Activated CD4-positive, alpha-beta T cell treated with anti-CD3 and anti-CD28 coated beads, Interleukin-2, amount 10 ng/mL, durations not matched to agents 24 days and 14 days (primary cell): ENCODE data around the gene NIN. TPM values are rescaled to one million over a fixed set of nuclear protein-coding genes. Genes with fewer than 3 reads are reported as not detected.
"Not testable (repeated sequence)": the region's sequence is repeated elsewhere in the genome, so short reads cannot be mapped to it uniquely, and the experiment has no call there.

Experiments used
- DNase-seq: peaks from one replicate; pipeline ENCODE4 v3.0.0; 2022
- H3K27ac Mint-ChIP-seq: one replicate; pipeline ENCODE4 v1.8.0; 2022; ENCODE audit warnings: mild to moderate bottlenecking, mixed read lengths
- H3K27me3 Mint-ChIP-seq: one replicate; pipeline ENCODE4 v1.8.0; 2022; ENCODE audit warnings: mixed read lengths
- H3K36me3 Mint-ChIP-seq: one replicate; pipeline ENCODE4 v1.8.0; 2022; ENCODE audit warnings: low read depth, mild to moderate bottlenecking, mixed read lengths
- H3K4me1 Mint-ChIP-seq: one replicate; pipeline ENCODE4 v1.8.0; 2021; ENCODE audit warnings: mixed read lengths
- H3K4me3 Mint-ChIP-seq: one replicate; pipeline ENCODE4 v1.8.0; 2022; ENCODE audit warnings: mild to moderate bottlenecking, moderate library complexity, mixed read lengths
- H3K9me3 Mint-ChIP-seq: one replicate; pipeline ENCODE4 v1.8.0; 2021; ENCODE audit warnings: mixed read lengths
- intact Hi-C: fragments of 100-400 bp; cut with micrococcal nuclease; formaldehyde crosslinking; loops from one replicate; pipeline ENCODE4 v1.15.1; 2023
- total RNA-seq: library from RNA; stranded (reverse); gene quantifications from 2 replicates; pipeline ENCODE4 v1.2.3, GENCODE V29; 2022

NIN gene
- total RNA-seq, 1 donor from 2014 or later: 40.2 TPM

DNA sequence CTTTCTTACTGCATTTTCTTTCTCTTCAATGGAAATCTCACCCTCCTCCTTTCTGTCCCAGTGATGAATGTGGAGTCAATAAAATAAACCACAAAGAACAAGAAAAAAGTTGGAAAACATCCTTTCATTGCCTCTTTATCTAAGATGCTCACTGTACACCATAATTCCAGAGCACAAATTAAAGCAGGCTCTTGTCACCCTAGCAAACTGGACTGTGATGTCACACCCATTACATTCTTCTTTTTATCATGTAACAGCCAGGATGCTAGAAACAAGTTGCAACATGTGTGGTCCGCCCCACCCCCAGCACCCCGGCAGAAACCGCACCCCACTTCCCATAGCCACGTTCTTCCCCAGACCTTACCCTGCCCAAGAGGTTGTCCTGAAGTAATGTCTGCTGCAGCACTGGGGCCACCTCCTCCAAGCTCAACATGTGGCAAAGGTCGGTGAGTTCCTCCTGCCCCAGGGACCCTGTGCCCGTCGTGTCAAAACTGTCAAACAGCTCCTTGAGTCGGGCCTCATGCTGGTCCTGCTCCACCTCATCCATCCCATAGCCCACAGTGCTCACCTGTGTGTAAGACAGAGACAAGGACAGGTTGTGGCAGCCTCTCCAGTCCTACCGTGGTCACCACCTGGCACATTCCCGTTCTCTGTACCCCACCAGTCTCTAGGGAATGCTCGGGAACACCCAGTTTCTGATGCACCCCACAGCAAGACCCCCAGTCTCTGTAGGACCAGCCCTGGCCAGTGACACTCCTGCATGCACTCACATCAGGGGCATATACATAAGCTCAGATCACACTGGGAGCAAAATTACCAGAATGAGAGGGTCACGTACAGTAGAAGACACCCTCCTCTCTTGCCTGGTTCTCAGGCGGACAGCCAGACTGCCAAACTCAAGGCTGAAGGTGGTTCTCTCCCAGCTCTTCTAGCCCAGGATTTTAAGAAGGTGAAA lies 9.2 kb downstream of the NIN start:
- intact Hi-C loops: loop anchor here (1.0 to 10.0 kb wide), 5 partner anchors 8 to 1187 kb away; partner anchors contain the start of genes DNAAF2 and NIN
- H3K4me1 Mint-ChIP-seq: peaks cover 65% of the 10 kb centered on the region
- peak overlapping the region; percentile 87 for H3K27ac Mint-ChIP-seq
- peaks cover 29% of the 10 kb centered on the region for H3K36me3 Mint-ChIP-seq
- H3K9me3 Mint-ChIP-seq: no peaks in the 10 kb centered on the region
- DNase-seq: peak; percentile 90
- peak overlapping the region; percentile 77 for H3K4me3 Mint-ChIP-seq
- no peaks in the 10 kb centered on the region for H3K27me3 Mint-ChIP-seq

DNA sequence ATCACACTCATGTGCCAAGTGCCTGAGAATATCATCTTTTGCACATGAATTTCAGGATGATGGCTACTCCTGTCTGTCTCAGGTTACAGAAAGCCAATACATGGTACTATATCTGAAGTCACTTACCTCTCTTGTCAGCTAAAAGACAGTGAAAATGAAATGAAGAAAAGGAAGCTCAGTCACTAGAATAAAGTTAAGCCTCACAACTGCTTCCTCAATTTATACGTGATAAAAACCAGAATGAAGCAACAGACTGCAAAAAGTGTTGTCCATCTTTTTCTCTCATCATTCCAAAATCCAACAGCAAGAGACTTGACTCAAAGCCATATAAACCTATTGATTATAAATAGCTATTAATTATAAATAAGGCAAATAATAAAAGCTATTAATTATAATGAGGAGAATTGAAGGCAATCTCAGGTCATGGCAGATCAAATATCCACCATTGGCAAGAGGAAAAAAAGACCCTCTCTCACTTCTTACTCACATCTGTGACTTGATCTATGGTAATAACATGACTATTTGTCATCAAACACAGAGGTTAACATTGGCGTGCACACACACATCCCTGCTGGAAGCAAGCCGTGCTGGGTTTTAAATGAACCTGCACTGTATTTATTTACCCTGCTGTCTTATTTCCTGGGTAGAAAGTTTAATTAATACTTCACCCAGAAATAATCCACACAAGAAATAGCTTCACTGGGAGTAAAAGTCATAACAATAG lies 10.0 kb downstream of the NIN start:
- Mint-ChIP-seq H3K4me1 (peaks cover 69% of the 10 kb centered on the region), H3K27ac (no peak overlapping the region), H3K36me3 (peaks cover 33% of the 10 kb centered on the region), H3K27me3 (no peaks in the 10 kb centered on the region), H3K4me3 (peak overlapping the region; percentile 77), H3K9me3 (no peaks in the 10 kb centered on the region)
- DNase-seq: no peak
- intact Hi-C loops: loop anchor here (10.0 kb wide), 2 partner anchors 956 to 1186 kb away; partner anchors contain the start of gene DNAAF2

DNA sequence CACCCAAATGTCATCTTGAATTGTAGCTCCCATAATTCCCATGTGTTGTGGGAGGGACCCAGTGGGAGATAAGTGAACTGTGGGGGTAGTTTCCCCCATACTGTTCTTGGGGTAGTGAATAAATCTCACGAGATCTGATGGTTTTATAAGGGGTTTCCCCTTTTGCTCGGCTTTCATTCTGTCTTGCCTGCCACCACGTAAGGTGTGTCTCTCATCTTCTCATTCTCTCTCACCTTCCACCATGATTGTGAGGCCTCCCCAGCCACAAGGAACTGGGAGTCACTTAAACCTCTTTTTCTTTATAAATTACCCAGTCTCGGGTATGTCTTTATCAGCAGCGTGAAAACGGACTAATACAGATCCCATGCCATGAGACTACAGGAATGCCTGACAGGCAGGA lies 11.7 kb downstream of the NIN start:
- H3K27me3 Mint-ChIP-seq, DNase-seq, H3K9me3 Mint-ChIP-seq, intact Hi-C loops, H3K4me3 Mint-ChIP-seq, H3K27ac Mint-ChIP-seq: not testable (repeated sequence)
- Mint-ChIP-seq H3K4me1 (peaks cover 62% of the 10 kb centered on the region), H3K36me3 (peaks cover 39% of the 10 kb centered on the region)

DNA sequence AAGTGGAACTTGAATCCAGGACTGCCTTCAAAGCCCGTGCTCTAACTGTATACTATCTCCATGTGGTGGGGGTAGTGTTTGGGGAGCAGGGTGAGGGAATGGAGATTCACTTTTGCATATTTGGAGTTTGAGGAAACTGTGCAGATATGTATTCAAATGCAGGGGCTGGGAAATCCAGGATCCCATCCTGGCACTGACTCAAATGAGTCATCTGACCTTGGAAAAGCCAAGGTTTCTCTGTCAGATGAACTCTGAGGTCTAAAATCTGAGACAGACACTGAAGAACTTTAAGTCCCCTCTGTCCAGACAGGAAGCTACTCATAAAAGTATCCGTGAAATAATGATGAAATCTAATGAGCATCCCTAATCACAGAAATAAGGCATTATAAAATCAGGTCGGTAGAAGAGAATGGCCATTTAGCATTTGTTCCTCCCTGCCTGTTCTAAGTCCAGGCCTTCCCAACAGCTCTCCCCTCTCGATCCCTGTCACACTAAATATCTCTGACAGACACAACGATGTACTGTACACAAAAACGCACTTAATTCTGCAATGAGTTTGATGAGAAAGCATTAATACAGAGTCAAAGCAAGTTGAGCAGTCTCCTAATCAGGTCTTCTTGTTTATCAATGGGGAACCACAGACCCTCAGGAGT lies 14.4 kb downstream of the NIN start:
- intact Hi-C loops: no loop called here
- H3K27me3 Mint-ChIP-seq: no peaks in the 10 kb centered on the region

DNA sequence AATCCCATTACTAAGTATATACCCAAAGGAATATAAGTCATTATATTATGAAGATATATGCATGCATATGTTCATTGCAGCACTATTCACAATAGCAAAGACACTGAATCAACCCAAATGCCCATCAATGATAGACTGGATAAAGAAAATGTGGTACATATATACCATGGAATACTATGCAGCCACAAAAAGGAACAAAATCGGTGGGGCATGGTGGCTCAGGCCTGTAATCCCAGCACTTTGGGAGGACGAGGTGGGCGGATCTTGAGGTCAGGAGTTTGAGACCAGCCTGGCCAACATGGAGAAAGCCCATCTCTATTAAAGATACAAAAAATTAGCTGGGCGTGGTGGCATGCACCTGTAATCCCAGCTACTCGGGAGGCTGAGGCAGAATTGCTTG lies 15.4 kb downstream of the NIN start:
- H3K27ac Mint-ChIP-seq, intact Hi-C loops, H3K27me3 Mint-ChIP-seq, DNase-seq, H3K9me3 Mint-ChIP-seq, H3K4me3 Mint-ChIP-seq: not testable (repeated sequence)
- Mint-ChIP-seq H3K4me1 (peaks cover 44% of the 10 kb centered on the region), H3K36me3 (peaks cover 44% of the 10 kb centered on the region)

More for the DNA sequence above, 14.4 kb downstream of the NIN start:
- Mint-ChIP-seq H3K36me3 (peaks cover 49% of the 10 kb centered on the region), H3K9me3 (peaks cover 4% of the 10 kb centered on the region), H3K4me3 (no peak overlapping the region), H3K27ac (no peak overlapping the region), H3K4me1 (peaks cover 52% of the 10 kb centered on the region)
- no peak for DNase-seq

DNA sequence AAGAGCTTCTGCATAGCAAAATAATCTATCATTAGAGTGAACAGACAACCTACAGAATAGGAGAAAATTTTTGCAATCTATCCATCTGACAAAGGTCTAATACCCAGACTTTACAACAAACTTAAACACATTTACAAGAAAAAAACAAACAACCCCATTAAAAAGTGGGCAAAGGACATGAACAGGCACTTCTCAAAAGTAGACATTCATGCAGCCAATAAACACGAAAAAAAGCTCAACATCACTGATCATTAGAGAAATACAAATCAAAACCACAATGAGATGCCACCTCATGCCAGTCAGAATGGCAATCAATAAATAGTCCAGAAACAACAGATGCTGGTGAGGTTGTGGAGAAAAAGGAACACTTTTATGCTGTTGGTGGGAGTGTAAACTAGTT lies 15.9 kb downstream of the NIN start:
- Mint-ChIP-seq H3K36me3 (peaks cover 41% of the 10 kb centered on the region), H3K4me1 (peaks cover 39% of the 10 kb centered on the region)
- DNase-seq, H3K27ac Mint-ChIP-seq, H3K9me3 Mint-ChIP-seq, H3K27me3 Mint-ChIP-seq, intact Hi-C loops, H3K4me3 Mint-ChIP-seq: not testable (repeated sequence)

DNA sequence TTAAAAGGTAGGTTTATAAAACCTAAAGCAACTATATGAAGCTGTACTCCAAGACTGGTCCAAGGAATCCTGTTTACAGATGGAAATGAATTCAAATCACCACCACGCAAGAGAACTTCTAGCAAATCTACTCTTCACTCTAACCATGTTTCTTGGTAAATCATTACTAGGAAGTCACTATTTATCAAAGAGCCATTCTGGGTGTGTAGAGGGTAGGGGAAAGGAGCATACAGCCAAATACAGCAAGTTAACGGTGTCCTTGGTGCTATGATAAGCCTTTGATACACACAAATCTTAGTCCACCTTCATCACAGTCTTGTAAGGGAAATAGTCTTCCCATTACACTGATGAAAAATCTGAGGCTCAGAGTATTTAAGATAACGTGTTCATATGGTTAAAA lies 16.8 kb downstream of the NIN start:
- peak overlapping the region; percentile 42 for H3K4me3 Mint-ChIP-seq
- intact Hi-C loops: no loop called here
- peaks cover 40% of the 10 kb centered on the region for H3K36me3 Mint-ChIP-seq
- H3K9me3 Mint-ChIP-seq: peaks cover 4% of the 10 kb centered on the region
- H3K4me1 Mint-ChIP-seq: peaks cover 34% of the 10 kb centered on the region
- peak overlapping the region; percentile 34 for H3K27ac Mint-ChIP-seq
- DNase-seq: no peak
- no peaks in the 10 kb centered on the region for H3K27me3 Mint-ChIP-seq

DNA sequence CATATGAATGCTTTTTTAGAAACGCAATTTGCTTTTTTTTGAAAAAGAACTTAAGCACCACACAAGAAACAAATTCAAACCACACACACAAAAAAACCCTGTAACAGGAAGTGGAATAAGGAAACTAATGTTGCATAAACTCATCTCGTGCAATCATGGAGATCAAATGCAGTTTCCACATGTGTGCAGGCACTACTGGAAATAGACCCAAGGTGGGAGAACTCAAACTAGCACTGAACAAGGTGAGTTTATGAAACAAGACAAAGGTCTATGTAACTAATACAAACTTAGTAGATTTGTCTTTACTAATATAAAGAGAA lies 17.5 kb downstream of the NIN start:
- peaks cover 38% of the 10 kb centered on the region for H3K36me3 Mint-ChIP-seq
- no peaks in the 10 kb centered on the region for H3K27me3 Mint-ChIP-seq
- peaks cover 33% of the 10 kb centered on the region for H3K4me1 Mint-ChIP-seq
- peak overlapping the region; percentile 86 for H3K27ac Mint-ChIP-seq
- H3K4me3 Mint-ChIP-seq: peak overlapping the region; percentile 80
- peak; percentile 74 for DNase-seq
- intact Hi-C loops: loop anchor here (1.0 to 2.0 kb wide), 3 partner anchors 9 to 21 kb away; partner anchors contain the start of gene NIN
- H3K9me3 Mint-ChIP-seq: peaks cover 4% of the 10 kb centered on the region

DNA sequence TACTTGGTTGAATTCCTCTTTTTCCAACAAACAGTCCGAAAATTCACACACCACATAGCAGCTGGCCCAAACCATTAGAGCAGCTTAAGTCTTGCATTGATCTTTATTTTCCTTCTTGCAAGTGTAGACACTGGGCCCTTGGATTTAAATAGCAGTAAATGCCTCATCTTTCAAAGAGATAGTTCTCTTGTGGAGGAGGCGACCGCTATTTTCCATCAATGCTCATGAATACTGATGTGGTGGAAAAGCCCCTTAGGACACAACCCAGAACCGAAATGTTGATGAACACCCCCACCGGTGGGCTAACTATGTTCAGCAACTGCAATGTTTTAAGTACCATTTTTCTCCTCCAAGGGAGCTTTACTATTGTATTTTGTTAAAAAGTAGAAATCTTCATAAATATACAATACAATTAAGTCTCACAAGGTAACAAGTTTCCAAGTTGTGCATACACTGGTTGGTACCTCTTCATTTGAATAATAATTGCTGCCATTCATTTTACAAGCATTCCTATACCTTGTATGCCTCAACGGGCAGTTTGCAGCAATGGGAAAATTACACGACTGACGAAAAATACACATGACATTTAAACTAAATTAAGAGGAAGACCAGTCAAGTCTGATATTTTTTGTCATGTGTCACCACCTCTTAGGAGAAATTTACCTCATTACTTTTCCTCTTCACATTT lies 18.0 kb downstream of the NIN start:
- no peak for DNase-seq
- peak overlapping the region; percentile 86 for H3K27ac Mint-ChIP-seq
- peaks cover 35% of the 10 kb centered on the region for H3K36me3 Mint-ChIP-seq
- peaks cover 4% of the 10 kb centered on the region for H3K9me3 Mint-ChIP-seq
- peaks cover 30% of the 10 kb centered on the region for H3K4me1 Mint-ChIP-seq
- peak overlapping the region; percentile 80 for H3K4me3 Mint-ChIP-seq
- intact Hi-C loops: loop anchor here (1.0 to 2.0 kb wide), 3 partner anchors 9 to 20 kb away; partner anchors contain the start of gene NIN
- no peaks in the 10 kb centered on the region for H3K27me3 Mint-ChIP-seq

DNA sequence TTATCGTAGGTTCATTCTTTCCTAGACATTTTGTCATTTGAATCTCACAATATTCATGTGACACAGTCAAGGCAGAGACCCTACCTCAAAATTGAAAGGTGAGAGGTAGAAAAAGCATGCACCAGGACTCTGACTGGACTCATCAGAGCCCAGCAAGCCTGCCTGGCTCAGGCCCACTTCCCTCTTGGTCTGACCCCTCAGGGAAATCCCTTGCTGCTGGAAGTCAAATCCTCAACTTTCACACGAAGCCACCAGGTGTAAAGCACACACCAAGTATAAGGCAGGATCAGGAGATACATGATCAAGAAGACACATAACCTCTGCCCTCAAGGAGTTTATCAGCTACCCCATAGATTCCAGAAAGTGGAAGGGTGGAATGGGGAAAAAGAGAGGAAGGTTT lies 18.8 kb downstream of the NIN start:
- peaks cover 4% of the 10 kb centered on the region for H3K9me3 Mint-ChIP-seq
- H3K27me3 Mint-ChIP-seq: no peaks in the 10 kb centered on the region
- H3K4me1 Mint-ChIP-seq: peaks cover 32% of the 10 kb centered on the region
- no peak overlapping the region for H3K27ac Mint-ChIP-seq
- peaks cover 41% of the 10 kb centered on the region for H3K36me3 Mint-ChIP-seq
- intact Hi-C loops: loop anchor here (2.0 kb wide), 1 partner anchor 19 kb away; no protein-coding TSS in a partner anchor
- H3K4me3 Mint-ChIP-seq: no peak overlapping the region
- no peak for DNase-seq

DNA sequence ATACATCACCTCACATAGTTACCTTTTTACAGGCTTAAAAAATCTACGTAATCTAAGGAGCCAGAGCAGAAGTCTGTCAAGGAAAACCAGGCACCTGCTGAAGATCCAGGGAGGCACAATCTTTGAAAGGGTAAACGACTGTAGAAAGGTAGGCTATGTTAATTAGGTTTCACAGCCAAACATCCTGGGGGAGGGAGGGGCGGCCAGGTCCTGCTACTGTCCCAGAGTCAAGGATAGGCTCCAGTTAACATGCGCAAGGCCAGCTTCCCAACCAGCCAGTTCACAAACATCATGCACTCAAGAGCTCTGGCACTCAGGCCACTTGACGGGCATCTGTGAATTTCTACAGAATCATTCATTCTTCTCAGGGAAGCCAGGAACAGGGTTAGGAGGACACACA lies 22.9 kb downstream of the NIN start:
- Mint-ChIP-seq H3K27me3 (no peaks in the 10 kb centered on the region), H3K36me3 (peaks cover 25% of the 10 kb centered on the region), H3K9me3 (no peaks in the 10 kb centered on the region), H3K4me1 (peaks cover 10% of the 10 kb centered on the region), H3K4me3 (no peak overlapping the region), H3K27ac (no peak overlapping the region)
- DNase-seq: no peak
- intact Hi-C loops: no loop called here

DNA sequence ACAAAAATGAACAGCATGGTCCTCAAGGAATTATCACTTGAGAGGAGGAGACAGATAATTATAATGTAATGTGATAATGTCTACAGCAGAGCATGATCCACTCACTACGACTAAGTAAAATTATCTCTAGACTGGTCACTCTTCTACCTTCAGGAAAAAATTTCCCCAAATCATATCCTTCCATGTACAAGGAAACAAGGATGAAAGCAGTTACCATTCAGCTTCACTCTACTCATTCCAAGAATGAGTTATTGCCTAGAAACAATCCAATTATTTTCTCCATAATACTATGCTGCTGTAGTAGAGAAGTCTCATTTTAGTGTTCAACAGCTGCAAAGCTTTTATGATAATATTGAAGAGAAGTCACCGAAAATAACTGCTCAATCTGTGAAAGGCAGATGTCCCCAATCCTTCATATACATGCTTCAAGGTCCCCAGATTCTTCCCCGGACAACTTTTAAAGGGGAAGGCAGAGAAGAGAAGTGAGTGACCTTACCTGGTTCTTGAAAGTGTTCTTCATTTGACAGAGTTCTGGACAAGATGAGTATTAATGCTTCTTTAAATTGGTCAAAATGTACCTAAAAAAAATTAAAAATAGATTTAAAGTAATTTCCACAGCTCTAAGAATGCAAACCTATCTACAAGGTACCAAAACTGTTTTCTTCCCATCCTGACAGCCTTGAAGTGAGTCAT lies 24.6 kb downstream of the NIN start:
- intact Hi-C loops: no loop called here
- Mint-ChIP-seq H3K27ac (no peak overlapping the region), H3K4me3 (no peak overlapping the region), H3K4me1 (peaks cover 2% of the 10 kb centered on the region), H3K27me3 (no peaks in the 10 kb centered on the region), H3K36me3 (peaks cover 23% of the 10 kb centered on the region), H3K9me3 (no peaks in the 10 kb centered on the region)
- no peak for DNase-seq

DNA sequence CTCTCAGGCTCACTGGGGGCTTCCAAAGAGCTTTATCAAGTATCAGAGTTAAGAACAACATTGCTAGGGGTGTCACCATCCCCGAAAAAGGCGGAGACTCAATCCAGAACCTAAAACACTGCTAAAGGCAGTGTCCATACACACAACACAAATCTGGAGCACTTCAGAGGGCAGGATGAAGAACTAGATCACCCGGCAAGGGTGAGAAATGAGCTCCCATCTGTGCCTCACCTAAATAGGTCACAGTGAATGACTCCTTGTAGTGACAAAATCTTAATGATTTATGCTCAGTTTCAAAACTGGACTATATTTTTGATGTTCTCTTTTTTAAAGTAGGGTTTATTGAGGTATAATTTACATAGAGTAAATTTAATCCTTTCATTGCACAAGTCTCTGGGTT lies 25.6 kb downstream of the NIN start:
- intact Hi-C loops: no loop called here
- no peak overlapping the region for H3K27ac Mint-ChIP-seq
- no peak for DNase-seq
- no peak overlapping the region for H3K4me3 Mint-ChIP-seq
- peaks cover 23% of the 10 kb centered on the region for H3K36me3 Mint-ChIP-seq
- H3K9me3 Mint-ChIP-seq: no peaks in the 10 kb centered on the region
- peaks cover 2% of the 10 kb centered on the region for H3K4me1 Mint-ChIP-seq
- H3K27me3 Mint-ChIP-seq: no peaks in the 10 kb centered on the region
